ENCODE measurements around the gene TRAF3IP3. TPM values are rescaled to one million over a fixed set of nuclear protein-coding genes. Genes with fewer than 3 reads are reported as not detected.

Gene TRAF3IP3
- total RNA-seq, 3 donors from 2014 or later, result 3.6 to 4.6 (median 4.4) TPM

- Histone ChIP-seq H3K4me3 (no peak overlapping the region), H3K36me3 (no peaks in the 10 kb centered on the region), H3K9me3 (no peaks in the 10 kb centered on the region), H3K27ac (no peak overlapping the region), H3K4me1 (no peaks in the 10 kb centered on the region), H3K27me3 (no peaks in the 10 kb centered on the region)
- intact Hi-C loops (cut with DNase I; ENCODE audit: low total_unique reads), result no loop called here
- TF ChIP-seq POLR2AphosphoS5 (IDR thresholded peaks at IDR 0.05) (no peak), CTCF (IDR thresholded peaks at IDR 0.05) (no peak), POLR2A (IDR thresholded peaks at IDR 0.05) (no peak)
- DNase-seq (ENCODE audit: low spot score in 2 of 2), result no peak
Measured at GRCh38 chr1:209736490-209737117, 19.2 kb upstream of the TRAF3IP3 start.

- TF ChIP-seq POLR2A (IDR thresholded peaks at IDR 0.05) (no peak), POLR2AphosphoS5 (IDR thresholded peaks at IDR 0.05) (no peak), CTCF (IDR thresholded peaks at IDR 0.05) (no peak)
- intact Hi-C loops (cut with DNase I; ENCODE audit: low total_unique reads), result no loop called here
- Histone ChIP-seq H3K27ac (no peak overlapping the region), H3K4me3 (no peak overlapping the region), H3K9me3 (no peaks in the 10 kb centered on the region), H3K4me1 (no peaks in the 10 kb centered on the region), H3K36me3 (no peaks in the 10 kb centered on the region), H3K27me3 (no peaks in the 10 kb centered on the region)
- DNase-seq (ENCODE audit: low spot score in 2 of 2), result no peak
Measured at GRCh38 chr1:209737118-209737505, 18.7 kb upstream of the TRAF3IP3 start.

GRCh38 chr1:209738270-209738669 lies 17.6 kb upstream of the TRAF3IP3 start:
- TF ChIP-seq POLR2A (IDR thresholded peaks at IDR 0.05) (no peak), CTCF (IDR thresholded peaks at IDR 0.05) (no peak), POLR2AphosphoS5 (IDR thresholded peaks at IDR 0.05) (no peak)
- H3K4me3 ChIP-seq, result no peak overlapping the region
- DNase-seq (ENCODE audit: low spot score in 2 of 2), result no peak
- H3K27me3 ChIP-seq, result no peaks in the 10 kb centered on the region
- intact Hi-C loops (cut with DNase I; ENCODE audit: low total_unique reads), result no loop called here
- H3K27ac ChIP-seq, result no peak overlapping the region
- no peaks in the 10 kb centered on the region for H3K36me3 ChIP-seq
- H3K9me3 ChIP-seq, result no peaks in the 10 kb centered on the region
- no peaks in the 10 kb centered on the region for H3K4me1 ChIP-seq

- Histone ChIP-seq H3K27ac (no peak overlapping the region), H3K36me3 (no peaks in the 10 kb centered on the region), H3K9me3 (no peaks in the 10 kb centered on the region), H3K4me1 (no peaks in the 10 kb centered on the region), H3K4me3 (no peak overlapping the region), H3K27me3 (no peaks in the 10 kb centered on the region)
- no peak for DNase-seq (ENCODE audit: low spot score in 2 of 2)
- intact Hi-C loops (cut with DNase I; ENCODE audit: low total_unique reads), result no loop called here
- TF ChIP-seq POLR2A (IDR thresholded peaks at IDR 0.05) (no peak), CTCF (IDR thresholded peaks at IDR 0.05) (no peak), POLR2AphosphoS5 (IDR thresholded peaks at IDR 0.05) (no peak)
Measured at GRCh38 chr1:209741193-209741592, 14.7 kb upstream of the TRAF3IP3 start.

- Histone ChIP-seq H3K4me1 (no peaks in the 10 kb centered on the region), H3K9me3 (no peaks in the 10 kb centered on the region), H3K27ac (no peak overlapping the region), H3K27me3 (no peaks in the 10 kb centered on the region), H3K36me3 (no peaks in the 10 kb centered on the region), H3K4me3 (no peak overlapping the region)
- intact Hi-C loops (cut with DNase I; ENCODE audit: low total_unique reads), result no loop called here
- TF ChIP-seq POLR2AphosphoS5 (IDR thresholded peaks at IDR 0.05), result no peak
- no peak for TF ChIP-seq CTCF (IDR thresholded peaks at IDR 0.05)
- TF ChIP-seq POLR2A (IDR thresholded peaks at IDR 0.05), result no peak
- no peak for DNase-seq (ENCODE audit: low spot score in 2 of 2)
Measured at GRCh38 chr1:209741889-209742288, 14.0 kb upstream of the TRAF3IP3 start.
